ENCODE results near the gene XCL1. TPM values are rescaled to one million over a fixed set of nuclear protein-coding genes. Genes with fewer than 3 reads are reported as not detected.
A peak's percentile ranks its signal among the peaks of the same experiment; 100 is the strongest.
"Not testable (repeated sequence)": the region's sequence is repeated elsewhere in the genome, so short reads cannot be mapped to it uniquely, and the experiment has no call there.

The XCL1 gene
- total RNA-seq, 1 experiment from 2014 or later = 1.4 TPM

DNA sequence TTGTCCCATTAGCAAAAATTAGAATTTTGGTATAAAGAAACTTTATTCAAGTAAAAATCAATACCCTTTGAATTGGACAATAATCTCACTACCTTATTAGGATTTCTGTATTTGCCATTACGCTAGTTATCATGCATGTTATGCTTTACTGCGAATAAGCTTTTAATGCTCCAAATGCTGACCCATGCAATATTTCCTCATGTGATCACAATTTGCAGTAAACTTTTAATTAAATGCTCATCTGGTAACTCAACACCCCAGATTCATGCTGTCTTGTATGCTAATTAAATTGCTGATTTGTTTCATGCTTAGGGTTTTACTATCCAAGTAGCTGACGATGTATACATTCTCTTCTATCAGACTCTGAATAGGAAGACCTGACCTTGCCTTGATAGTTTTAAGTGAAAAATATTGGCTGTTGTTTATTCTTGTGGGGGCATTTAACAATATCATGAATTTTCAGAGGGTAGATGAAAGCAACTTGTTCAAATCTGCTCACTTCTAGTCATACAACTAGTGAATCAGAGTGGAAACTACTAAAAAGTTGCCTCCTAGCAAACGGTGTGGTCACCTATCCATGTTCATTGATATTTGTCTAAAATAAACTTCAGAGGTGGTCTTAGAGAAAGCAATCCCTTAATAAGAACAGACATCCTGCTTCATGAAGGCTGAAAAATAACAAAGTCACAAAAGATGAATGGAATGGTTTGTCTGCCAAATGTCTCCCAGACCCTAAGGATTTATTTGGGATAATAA, 5.6 kb downstream of the XCL1 start:
- Histone ChIP-seq H3K4me3 (ENCODE audit: insufficient read depth, low read depth, low read length) (no peak overlapping the region), H3K27me3 (ENCODE audit: control insufficient read depth, insufficient read depth, low read length) (no peaks in the 10 kb centered on the region), H3K36me3 (replicated peaks; ENCODE audit: control insufficient read depth, insufficient read depth, low read length) (no peaks in the 10 kb centered on the region)
- DNase-seq = no peak

DNA sequence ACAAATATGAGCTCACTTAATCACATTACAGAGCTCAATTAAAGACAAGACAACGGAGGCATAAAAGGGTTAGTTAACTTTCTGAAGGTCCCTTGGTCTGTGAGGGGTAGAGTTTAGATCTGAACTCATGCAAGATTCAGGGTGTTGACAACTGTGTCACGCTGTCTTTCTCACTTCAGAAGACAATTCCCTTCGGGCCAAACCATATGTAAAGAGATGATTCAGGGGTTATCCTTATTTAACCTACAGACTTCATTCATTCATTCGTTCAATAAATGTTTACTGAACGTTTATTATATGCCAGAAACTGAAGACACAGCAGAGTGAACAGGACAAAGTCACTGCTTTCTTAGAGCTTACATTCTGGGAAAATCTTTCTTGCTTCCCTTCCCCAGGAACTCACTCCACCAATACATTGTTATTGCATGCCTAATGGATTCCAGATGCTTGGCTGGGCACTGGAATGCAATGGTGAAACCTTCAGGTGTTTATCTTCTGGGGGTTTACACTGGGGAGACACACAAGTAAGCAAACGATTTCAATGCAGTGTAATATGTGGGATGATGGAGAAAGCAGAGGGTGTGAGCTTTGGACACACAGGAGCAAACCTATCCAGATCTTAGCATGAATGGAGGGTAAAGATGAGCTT, 6.4 kb downstream of the XCL1 start:
- Histone ChIP-seq H3K27me3 (ENCODE audit: control insufficient read depth, insufficient read depth, low read length) (no peaks in the 10 kb centered on the region), H3K4me3 (ENCODE audit: insufficient read depth, low read depth, low read length) (no peak overlapping the region), H3K36me3 (replicated peaks; ENCODE audit: control insufficient read depth, insufficient read depth, low read length) (no peaks in the 10 kb centered on the region)
- no peak for DNase-seq

DNA sequence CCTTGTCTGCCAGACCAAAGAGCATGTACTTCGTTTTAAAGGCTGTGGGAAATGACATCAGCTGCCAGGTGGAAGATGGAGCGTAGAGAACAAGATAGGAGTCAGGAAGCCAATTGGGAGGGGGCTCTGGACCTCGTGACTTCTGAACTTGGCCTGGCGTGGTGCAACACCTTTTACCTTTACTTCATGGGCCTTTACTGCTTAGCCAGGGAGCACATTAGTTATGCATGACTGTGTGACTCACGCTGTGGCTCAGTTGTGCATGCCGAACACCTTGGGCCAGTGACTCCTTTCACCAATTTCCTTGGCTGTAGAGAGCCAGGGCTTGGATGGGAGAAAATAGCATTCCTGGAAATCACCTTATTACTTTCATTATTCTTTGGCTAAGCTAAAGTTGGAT, 7.2 kb downstream of the XCL1 start:
- Histone ChIP-seq H3K27me3 (ENCODE audit: control insufficient read depth, insufficient read depth, low read length) (no peaks in the 10 kb centered on the region), H3K36me3 (replicated peaks; ENCODE audit: control insufficient read depth, insufficient read depth, low read length) (no peaks in the 10 kb centered on the region), H3K4me3 (ENCODE audit: insufficient read depth, low read depth, low read length) (no peak overlapping the region)
- DNase-seq = no peak

DNA sequence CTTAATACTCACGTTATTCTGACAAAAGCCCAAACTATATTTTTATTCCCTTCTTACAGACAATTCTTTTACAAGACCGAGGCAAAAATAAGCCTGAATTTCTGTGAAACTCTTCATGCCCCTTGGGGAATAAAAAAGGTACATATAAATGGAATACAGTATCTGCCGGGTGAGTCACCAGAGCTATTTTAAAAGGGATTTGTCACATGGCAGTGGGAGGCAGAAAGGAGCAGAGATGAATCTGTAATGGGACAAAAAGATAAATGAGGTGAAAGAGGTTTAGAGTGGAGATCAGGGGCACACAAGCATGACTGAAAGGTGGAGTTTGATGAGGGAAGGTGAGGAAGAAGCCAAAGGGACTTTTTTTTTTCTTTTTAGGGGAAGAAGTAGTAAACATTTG, 8.8 kb downstream of the XCL1 start:
- Histone ChIP-seq H3K36me3 (replicated peaks; ENCODE audit: control insufficient read depth, insufficient read depth, low read length) (no peaks in the 10 kb centered on the region), H3K27me3 (ENCODE audit: control insufficient read depth, insufficient read depth, low read length) (no peaks in the 10 kb centered on the region), H3K4me3 (ENCODE audit: insufficient read depth, low read depth, low read length) (no peak overlapping the region)
- no peak for DNase-seq

DNA sequence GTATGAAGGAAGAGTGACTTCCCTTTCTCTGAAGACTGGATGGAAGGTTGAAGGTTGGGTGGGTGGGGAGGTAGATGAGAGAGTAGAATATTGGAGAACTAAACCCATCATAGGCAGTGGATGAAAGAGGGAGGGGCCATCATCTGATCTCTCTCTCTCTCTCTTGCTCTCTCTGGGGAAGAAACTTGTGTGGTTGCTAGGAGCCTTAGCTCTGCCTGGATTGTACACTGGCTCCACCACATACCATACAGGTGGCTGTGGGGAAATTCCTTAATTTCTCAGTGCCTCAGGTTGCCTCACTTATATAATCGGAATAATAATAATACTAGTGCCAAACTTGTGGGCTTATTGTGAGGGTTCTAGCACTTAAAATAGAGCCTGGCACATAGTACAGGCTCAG, 9.5 kb downstream of the XCL1 start:
- H3K27me3 ChIP-seq (ENCODE audit: control insufficient read depth, insufficient read depth, low read length) = no peaks in the 10 kb centered on the region

DNA sequence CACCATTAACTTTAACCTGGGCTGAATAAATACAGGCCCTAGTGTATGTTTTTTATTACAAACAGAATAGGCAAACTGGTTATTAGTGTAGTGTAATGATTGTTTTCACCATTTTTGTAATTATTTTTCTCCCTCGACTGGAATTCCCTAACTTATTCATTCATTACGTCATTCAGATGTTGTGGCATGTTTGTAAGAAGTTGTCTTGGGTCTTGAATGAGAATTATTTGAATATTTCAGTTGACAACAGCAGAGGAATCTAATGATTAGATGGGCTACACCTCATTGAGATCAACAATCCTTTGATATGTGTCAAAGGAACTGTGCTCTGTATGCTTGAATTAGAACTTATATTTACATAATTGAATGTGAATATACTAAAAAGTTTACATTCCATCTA, 12.8 kb downstream of the XCL1 start:
- H3K36me3 ChIP-seq (replicated peaks; ENCODE audit: control insufficient read depth, insufficient read depth, low read length) = no peaks in the 10 kb centered on the region
- H3K27me3 ChIP-seq (ENCODE audit: control insufficient read depth, insufficient read depth, low read length) = no peaks in the 10 kb centered on the region
- no peak overlapping the region for H3K4me3 ChIP-seq (ENCODE audit: insufficient read depth, low read depth, low read length)
- DNase-seq = no peak

More for the DNA sequence above, 9.5 kb downstream of the XCL1 start:
- Histone ChIP-seq H3K36me3 (replicated peaks; ENCODE audit: control insufficient read depth, insufficient read depth, low read length) (no peaks in the 10 kb centered on the region), H3K4me3 (ENCODE audit: insufficient read depth, low read depth, low read length) (no peak overlapping the region)
- DNase-seq = no peak

DNA sequence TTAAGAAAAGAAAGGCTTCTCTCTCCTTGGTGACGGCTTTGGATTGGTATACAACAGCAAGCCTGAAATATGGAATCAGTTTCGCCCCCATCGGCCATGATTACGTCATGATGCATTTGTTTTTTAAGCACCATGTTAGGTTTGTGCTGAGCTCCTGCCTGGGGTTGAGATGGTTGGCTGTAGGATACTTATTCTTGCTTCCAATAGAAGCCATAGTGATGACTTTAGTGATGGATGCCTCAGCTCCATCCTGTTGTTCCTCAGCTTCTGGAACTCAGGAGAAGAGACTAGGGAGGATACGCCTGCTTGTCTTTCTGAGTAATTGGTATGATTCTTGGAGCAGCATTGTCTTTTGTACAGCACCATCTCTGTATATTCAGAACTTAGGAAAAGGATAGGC, 14.7 kb downstream of the XCL1 start:
- DNase-seq = no peak
- Histone ChIP-seq H3K27me3 (ENCODE audit: control insufficient read depth, insufficient read depth, low read length) (no peaks in the 10 kb centered on the region), H3K4me3 (ENCODE audit: insufficient read depth, low read depth, low read length) (no peak overlapping the region), H3K36me3 (replicated peaks; ENCODE audit: control insufficient read depth, insufficient read depth, low read length) (no peaks in the 10 kb centered on the region)

DNA sequence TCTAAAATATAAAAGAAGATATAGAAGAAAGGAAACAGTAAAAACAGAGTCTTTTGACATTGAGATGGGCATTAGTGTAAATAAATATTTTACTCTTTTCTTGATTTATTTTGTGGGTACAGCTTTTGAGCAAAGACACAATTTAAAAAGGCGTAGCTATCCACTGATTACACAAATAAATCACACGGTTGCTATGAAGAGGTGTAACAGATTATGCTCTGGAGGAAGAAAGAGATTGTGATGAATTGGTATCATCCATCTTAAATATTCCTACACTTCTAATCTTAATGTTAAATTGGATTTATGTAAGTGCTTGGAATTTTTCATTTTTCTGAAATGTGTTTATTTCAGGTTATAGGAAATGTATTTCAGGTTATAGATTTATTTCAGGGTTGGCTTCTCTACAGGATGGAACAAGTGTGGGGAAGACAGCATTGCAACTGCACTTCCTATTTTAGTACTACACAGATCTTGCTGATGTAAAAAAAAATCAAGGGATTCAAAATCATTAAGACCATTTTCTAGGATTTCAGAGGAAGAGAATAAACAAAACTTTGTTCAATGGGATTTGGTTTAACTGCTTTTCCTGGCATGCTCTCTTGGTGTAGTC, 15.3 kb downstream of the XCL1 start:
- Histone ChIP-seq H3K27me3 (ENCODE audit: control insufficient read depth, insufficient read depth, low read length) (no peaks in the 10 kb centered on the region), H3K4me3 (ENCODE audit: insufficient read depth, low read depth, low read length) (no peak overlapping the region), H3K36me3 (replicated peaks; ENCODE audit: control insufficient read depth, insufficient read depth, low read length) (no peaks in the 10 kb centered on the region)
- DNase-seq = no peak

DNA sequence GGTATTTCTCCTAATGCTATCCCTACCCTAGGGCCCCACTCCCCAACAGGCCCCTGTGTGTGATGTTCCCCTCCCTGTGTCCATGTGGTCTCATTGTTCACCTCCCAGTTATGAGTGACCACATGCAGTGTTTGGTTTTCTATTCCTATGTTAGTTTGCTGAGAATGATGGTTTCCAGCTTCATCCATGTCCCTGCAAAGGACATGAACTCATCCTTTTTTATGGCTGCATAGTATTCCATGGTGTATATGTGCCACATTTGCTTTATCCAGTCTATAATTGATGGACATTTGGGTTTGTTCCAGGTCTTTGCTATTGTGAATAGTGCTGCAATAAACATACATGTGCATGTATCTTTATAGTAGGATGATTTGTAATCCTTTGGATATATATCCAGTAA, 19.0 kb downstream of the XCL1 start:
- H3K27me3 ChIP-seq (ENCODE audit: control insufficient read depth, insufficient read depth, low read length); H3K36me3 ChIP-seq (replicated peaks; ENCODE audit: control insufficient read depth, insufficient read depth, low read length); DNase-seq; H3K4me3 ChIP-seq (ENCODE audit: insufficient read depth, low read depth, low read length): not testable (repeated sequence)

DNA sequence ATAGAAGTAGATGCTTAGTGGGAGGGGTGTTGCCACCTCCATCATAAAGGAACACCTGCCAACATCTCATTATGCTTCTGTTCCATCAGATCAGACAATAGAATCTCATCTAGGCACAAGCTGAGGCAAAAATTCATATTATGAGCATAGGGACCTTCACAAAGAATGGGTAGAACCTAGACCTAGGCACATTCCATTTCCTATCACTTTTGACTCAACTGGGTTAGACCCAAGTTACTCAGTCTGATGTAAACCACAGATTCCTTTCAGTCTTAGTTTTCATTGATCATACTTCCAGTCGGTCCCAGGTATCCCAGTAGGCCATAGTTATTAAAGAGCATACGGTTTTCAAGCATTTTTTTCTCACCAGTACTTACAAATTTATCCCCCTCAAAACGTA, 21.7 kb downstream of the XCL1 start:
- H3K27me3 ChIP-seq (ENCODE audit: control insufficient read depth, insufficient read depth, low read length) = no peaks in the 10 kb centered on the region
- DNase-seq = no peak
- H3K36me3 ChIP-seq (replicated peaks; ENCODE audit: control insufficient read depth, insufficient read depth, low read length) = no peaks in the 10 kb centered on the region
- no peak overlapping the region for H3K4me3 ChIP-seq (ENCODE audit: insufficient read depth, low read depth, low read length)

DNA sequence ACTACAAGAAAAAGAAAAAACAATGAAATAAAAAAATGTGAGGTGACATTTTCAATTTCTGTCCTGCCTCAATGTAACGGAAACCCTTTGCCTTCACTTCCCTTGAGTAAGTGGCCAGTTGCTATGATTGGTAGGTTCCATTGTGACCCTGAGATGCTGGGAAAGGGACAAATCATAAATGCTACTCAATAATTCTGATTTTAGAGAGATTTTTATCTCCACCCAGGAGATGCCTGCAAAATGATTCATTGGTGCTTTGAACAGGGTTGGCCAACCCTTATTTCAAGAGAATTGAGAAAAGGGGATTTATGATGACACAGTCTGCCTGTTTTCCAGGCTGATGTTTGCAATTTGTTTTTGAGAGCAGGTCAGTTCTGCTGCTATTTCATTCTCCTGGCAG, 22.5 kb downstream of the XCL1 start:
- no peaks in the 10 kb centered on the region for H3K27me3 ChIP-seq (ENCODE audit: control insufficient read depth, insufficient read depth, low read length)
- H3K4me3 ChIP-seq (ENCODE audit: insufficient read depth, low read depth, low read length) = no peak overlapping the region
- no peak for DNase-seq
- no peaks in the 10 kb centered on the region for H3K36me3 ChIP-seq (replicated peaks; ENCODE audit: control insufficient read depth, insufficient read depth, low read length)

DNA sequence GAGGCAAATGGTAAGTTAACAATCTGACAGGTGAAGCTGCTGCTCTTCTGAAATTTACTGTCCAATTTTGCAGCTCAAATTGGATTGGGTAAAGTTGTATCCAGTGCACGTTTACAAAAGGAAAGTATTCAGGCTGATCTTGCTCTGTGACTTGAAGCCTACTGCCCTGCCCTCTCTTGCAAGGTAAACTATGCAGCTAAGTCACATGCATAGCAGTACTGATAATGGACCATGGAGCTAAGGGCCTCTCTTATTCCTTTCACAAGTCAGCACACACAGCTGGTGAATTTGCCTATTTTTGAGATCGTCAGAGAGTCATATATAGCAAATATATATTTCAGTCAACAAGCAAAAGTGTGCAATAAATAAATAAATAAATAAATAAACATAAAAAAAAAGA, 23.2 kb downstream of the XCL1 start:
- DNase-seq = no peak
- no peaks in the 10 kb centered on the region for H3K36me3 ChIP-seq (replicated peaks; ENCODE audit: control insufficient read depth, insufficient read depth, low read length)
- H3K4me3 ChIP-seq (ENCODE audit: insufficient read depth, low read depth, low read length) = no peak overlapping the region
- H3K27me3 ChIP-seq (ENCODE audit: control insufficient read depth, insufficient read depth, low read length) = no peaks in the 10 kb centered on the region

DNA sequence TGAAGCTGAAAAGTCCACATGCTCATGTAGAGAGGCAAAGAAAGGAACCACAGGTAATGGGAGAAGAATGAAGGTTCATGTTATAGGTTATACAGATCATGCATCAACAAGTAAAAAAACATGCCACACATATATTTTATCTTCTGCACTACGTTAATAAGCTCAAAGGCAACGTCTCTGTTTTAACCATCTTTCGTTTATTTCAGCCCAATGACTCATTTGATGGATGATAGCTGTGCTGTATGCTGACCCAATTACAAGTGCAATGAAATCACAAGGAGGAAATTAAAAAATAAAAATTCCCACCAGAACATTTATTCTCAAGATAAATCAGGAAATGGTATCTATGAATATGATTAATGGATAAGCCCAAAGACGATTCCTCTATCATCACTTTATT, 24.6 kb downstream of the XCL1 start:
- no peak for DNase-seq
- Histone ChIP-seq H3K27me3 (ENCODE audit: control insufficient read depth, insufficient read depth, low read length) (no peaks in the 10 kb centered on the region), H3K36me3 (replicated peaks; ENCODE audit: control insufficient read depth, insufficient read depth, low read length) (no peaks in the 10 kb centered on the region), H3K4me3 (ENCODE audit: insufficient read depth, low read depth, low read length) (no peak overlapping the region)

DNA sequence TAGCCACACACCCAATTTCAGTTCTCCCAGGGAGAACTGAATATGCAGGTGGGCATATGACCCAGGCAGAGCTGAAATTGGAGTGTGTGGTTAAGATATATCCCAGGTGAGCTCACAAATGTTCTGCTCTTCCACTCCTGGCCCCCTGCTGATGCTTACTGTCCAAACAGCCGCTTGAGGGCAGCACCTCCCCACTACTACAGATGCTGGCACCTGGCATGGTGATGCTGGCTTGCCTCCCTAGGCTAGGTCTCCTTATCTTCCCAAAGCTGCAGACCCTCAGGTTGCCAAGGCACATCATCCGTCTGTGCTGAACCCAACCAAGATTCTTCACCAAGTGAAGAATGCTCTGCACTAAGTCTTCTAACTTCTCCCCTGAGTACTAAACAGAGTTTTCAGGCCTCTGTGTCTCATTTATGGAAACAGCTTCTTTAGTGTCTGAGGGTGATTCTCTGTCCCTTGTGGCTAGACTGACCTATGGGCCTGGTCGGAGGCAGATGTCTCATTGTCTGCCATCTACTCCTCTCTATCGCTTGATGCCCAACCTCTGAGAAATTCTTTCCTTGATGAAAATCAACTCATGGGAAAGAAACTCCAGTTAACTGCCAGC, 27.2 kb downstream of the XCL1 start:
- no peak overlapping the region for H3K4me3 ChIP-seq (ENCODE audit: insufficient read depth, low read depth, low read length)
- H3K27me3 ChIP-seq (ENCODE audit: control insufficient read depth, insufficient read depth, low read length) = no peaks in the 10 kb centered on the region
- DNase-seq = peak; percentile 64
- H3K36me3 ChIP-seq (replicated peaks; ENCODE audit: control insufficient read depth, insufficient read depth, low read length) = no peaks in the 10 kb centered on the region

DNA sequence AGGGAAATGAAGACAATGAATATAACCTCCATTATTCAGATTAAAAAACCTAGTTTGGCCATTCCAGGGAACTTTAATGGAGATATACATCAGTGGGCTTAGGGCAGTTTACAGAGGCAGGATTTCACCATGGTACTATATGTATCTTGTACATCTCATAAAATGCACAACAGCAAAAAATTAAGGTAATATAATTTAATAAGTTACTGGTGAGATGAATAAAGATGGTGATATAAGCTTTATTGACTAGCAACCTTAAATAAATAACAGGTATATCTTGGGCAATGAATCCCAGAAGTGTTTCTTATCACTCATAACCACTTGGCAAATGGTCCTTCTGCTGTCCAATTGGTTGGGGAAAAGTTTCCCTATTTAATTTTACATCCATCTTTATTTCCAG, 29.0 kb downstream of the XCL1 start:
- H3K36me3 ChIP-seq (replicated peaks; ENCODE audit: control insufficient read depth, insufficient read depth, low read length) = no peaks in the 10 kb centered on the region
- H3K27me3 ChIP-seq (ENCODE audit: control insufficient read depth, insufficient read depth, low read length) = no peaks in the 10 kb centered on the region
- DNase-seq = no peak
- H3K4me3 ChIP-seq (ENCODE audit: insufficient read depth, low read depth, low read length) = no peak overlapping the region

Data from H7 (cell line).